ENCODE measurements around the gene KRT5.

The KRT5 gene

DNA sequence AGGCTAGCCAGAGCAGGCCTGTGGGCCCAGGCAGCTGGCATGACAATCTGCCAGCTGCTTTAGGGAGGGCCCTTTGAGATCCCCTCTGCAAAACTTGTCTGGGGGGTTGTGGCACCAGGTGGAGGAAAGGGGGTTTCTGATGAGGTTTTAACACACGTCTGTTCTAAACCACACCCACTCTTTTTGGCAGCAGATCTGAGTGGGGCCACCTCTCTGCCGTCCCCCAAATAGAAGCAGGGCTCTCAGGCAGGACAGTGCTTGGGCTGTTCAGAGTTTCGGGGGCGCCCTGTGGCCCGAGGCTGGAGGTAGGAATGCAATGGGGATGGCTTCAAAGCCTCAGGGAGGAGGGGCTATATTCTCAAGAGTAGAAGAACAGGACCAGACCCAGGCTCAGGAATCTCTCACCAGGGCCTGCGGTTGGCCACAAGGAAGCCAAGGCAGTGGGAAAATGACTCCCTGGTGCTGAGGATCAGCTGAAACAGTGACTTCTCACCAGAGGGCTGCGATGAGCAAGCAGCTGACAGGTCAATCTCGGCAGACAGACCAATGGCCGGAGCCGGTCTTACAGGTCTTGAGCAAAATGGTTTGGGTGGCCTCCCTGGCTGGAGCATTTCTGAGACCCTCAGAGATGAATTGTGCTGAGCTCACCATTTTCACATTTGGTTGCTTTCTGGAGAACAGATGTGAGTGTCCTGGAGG lies 1.5 kb upstream of the KRT5 start:
- Histone ChIP-seq H3K27ac (ENCODE audit: low read depth in 2 of 2, low read length in 2 of 2) (no peak overlapping the region), H3K4me3 (ENCODE audit: low read length in 2 of 2) (no peak overlapping the region), H3K4me1 (ENCODE audit: control insufficient read depth in 2 of 2, insufficient read depth in 2 of 2, low read length in 2 of 2) (no peaks in the 10 kb centered on the region)

DNA sequence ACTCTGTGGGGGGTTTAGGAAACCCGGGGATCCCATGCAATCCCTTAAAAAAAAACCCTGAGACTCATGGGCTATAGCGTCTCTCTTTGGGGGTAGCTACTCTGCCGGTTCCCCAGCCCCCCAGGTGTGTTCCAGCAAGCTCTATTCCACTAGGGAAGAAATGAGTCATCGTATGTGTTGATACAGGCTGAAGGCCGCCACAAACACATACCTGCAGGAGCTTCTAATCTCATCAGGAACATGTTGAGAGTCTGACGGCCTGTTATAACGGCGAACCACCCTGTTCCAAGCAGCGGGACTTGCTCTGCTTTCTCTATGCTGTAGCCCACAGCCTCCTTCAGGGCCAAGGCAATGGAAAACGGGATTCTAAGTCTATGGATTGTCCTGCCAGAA lies 977 bp upstream of the KRT5 start:
- no peak overlapping the region for H3K27ac ChIP-seq (ENCODE audit: low read depth in 2 of 2, low read length in 2 of 2)
- H3K36me3 ChIP-seq (ENCODE audit: control insufficient read depth in 2 of 2, insufficient read depth in 2 of 2, low read length in 2 of 2) = no peaks in the 10 kb centered on the region
- H3K27me3 ChIP-seq (ENCODE audit: control insufficient read depth in 2 of 2, insufficient read depth in 2 of 2, low read length in 2 of 2) = peaks cover 0 to 4% of the 10 kb centered on the region in 2 donors
- H3K4me3 ChIP-seq (ENCODE audit: low read length in 2 of 2) = no peak overlapping the region
- no peaks in the 10 kb centered on the region for H3K4me1 ChIP-seq (ENCODE audit: control insufficient read depth in 2 of 2, insufficient read depth in 2 of 2, low read length in 2 of 2)
- H3K9me3 ChIP-seq (ENCODE audit: control insufficient read depth in 2 of 2, low read length in 2 of 2) = no peaks in the 10 kb centered on the region
- no peak overlapping the region for H3K9ac ChIP-seq (ENCODE audit: low read depth in 1 of 2, low read length in 2 of 2)

More for the DNA sequence above, 1.5 kb upstream of the KRT5 start:
- no peaks in the 10 kb centered on the region for H3K36me3 ChIP-seq (ENCODE audit: control insufficient read depth in 2 of 2, insufficient read depth in 2 of 2, low read length in 2 of 2)
- H3K9ac ChIP-seq (ENCODE audit: low read depth in 1 of 2, low read length in 2 of 2) = no peak overlapping the region
- H3K9me3 ChIP-seq (ENCODE audit: control insufficient read depth in 2 of 2, low read length in 2 of 2) = no peaks in the 10 kb centered on the region
- peaks cover 0 to 4% of the 10 kb centered on the region in 2 donors for H3K27me3 ChIP-seq (ENCODE audit: control insufficient read depth in 2 of 2, insufficient read depth in 2 of 2, low read length in 2 of 2)

DNA sequence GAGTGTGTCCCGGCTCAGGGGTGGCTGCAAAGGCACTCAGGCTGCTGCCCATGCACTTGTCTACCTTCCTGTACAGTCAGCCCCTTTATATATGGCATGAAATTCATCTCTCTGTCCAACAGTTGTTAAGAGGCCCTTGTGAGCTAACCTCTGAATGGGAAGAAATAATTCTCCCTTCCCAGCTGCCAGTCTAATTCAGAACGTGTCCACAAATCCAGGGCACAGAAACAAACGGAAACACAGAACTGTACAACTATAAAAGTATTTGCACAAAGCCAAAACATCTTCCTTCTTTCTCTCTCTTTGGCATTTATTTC lies 849 bp downstream of the KRT5 start:
- no peak overlapping the region for H3K4me3 ChIP-seq (ENCODE audit: low read length in 2 of 2)

DNA sequence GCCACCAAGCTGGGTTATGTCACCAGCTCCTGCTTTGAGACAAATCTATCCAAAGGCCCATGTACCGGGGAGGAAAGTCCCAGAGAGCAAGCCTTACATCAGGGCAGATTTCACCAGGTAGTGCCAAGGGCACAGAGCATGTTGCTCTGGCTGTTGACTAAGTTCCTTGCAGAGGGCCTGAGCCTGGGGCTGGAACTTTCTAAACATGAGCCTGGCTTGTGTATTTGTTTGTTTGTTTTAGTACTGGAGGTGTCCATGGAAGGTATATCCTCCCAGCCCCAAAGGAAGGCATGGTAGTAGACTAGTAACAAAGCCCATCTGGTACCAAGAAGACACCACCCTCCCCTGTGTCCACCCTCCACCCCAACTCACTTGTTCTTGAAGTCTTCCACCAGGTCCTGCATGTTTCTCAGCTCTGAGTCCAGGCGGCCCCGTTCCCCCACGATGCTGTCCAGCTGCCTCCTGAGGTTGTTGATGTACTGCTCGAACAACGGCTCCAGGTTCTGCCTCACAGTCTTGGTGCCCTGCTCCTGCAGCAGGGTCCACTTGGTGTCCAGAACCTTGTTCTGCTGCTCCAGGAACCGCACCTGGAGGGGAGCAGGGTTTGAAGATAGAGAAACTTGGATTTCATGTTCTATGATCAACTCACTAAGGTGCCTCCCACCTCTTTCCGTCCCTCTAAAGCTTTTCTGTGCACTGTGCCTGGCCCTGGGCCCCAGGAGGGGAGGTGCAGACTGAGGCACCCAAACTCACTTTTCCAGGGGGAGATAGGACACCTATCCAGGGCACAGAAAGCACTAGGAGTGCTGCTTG lies 1.4 kb downstream of the KRT5 start:
- H3K36me3 ChIP-seq (ENCODE audit: control insufficient read depth in 2 of 2, insufficient read depth in 2 of 2, low read length in 2 of 2) = no peaks in the 10 kb centered on the region
- no peak overlapping the region for H3K4me3 ChIP-seq (ENCODE audit: low read length in 2 of 2)
- H3K4me1 ChIP-seq (ENCODE audit: control insufficient read depth in 2 of 2, insufficient read depth in 2 of 2, low read length in 2 of 2) = no peaks in the 10 kb centered on the region
- H3K27ac ChIP-seq (ENCODE audit: low read depth in 2 of 2, low read length in 2 of 2) = no peak overlapping the region
- no peak overlapping the region for H3K9ac ChIP-seq (ENCODE audit: low read depth in 1 of 2, low read length in 2 of 2)
- no peaks in the 10 kb centered on the region for H3K9me3 ChIP-seq (ENCODE audit: control insufficient read depth in 2 of 2, low read length in 2 of 2)
- H3K27me3 ChIP-seq (ENCODE audit: control insufficient read depth in 2 of 2, insufficient read depth in 2 of 2, low read length in 2 of 2) = peaks cover 0 to 4% of the 10 kb centered on the region in 2 donors

More for the DNA sequence above, 849 bp downstream of the KRT5 start:
- Histone ChIP-seq H3K36me3 (ENCODE audit: control insufficient read depth in 2 of 2, insufficient read depth in 2 of 2, low read length in 2 of 2) (no peaks in the 10 kb centered on the region), H3K27me3 (ENCODE audit: control insufficient read depth in 2 of 2, insufficient read depth in 2 of 2, low read length in 2 of 2) (peaks cover 0 to 4% of the 10 kb centered on the region in 2 donors), H3K27ac (ENCODE audit: low read depth in 2 of 2, low read length in 2 of 2) (no peak overlapping the region), H3K9me3 (ENCODE audit: control insufficient read depth in 2 of 2, low read length in 2 of 2) (no peaks in the 10 kb centered on the region), H3K9ac (ENCODE audit: low read depth in 1 of 2, low read length in 2 of 2) (no peak overlapping the region), H3K4me1 (ENCODE audit: control insufficient read depth in 2 of 2, insufficient read depth in 2 of 2, low read length in 2 of 2) (no peaks in the 10 kb centered on the region)

DNA sequence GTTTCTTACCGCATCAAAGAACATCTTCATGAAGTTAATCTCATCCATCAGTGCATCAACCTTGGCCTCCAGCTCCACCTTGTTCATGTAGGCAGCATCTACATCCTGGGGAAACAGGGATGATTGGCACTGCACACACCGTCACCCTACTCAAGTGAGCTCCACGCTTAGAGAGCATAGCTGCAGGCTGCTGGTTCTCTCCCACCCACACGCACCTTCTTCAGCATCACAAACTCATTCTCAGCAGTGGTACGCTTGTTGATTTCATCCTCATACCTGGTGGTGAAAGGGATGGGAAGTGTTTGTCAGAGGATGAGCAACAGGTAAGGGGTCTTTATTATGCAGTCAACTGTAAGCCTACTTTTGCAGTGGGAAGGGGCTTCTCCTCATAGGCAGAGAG lies 2.3 kb downstream of the KRT5 start:
- Histone ChIP-seq H3K4me3 (ENCODE audit: low read length in 2 of 2) (no peak overlapping the region), H3K36me3 (ENCODE audit: control insufficient read depth in 2 of 2, insufficient read depth in 2 of 2, low read length in 2 of 2) (no peaks in the 10 kb centered on the region), H3K27ac (ENCODE audit: low read depth in 2 of 2, low read length in 2 of 2) (no peak overlapping the region), H3K27me3 (ENCODE audit: control insufficient read depth in 2 of 2, insufficient read depth in 2 of 2, low read length in 2 of 2) (peaks cover 0 to 4% of the 10 kb centered on the region in 2 donors), H3K9me3 (ENCODE audit: control insufficient read depth in 2 of 2, low read length in 2 of 2) (no peaks in the 10 kb centered on the region), H3K9ac (ENCODE audit: low read depth in 1 of 2, low read length in 2 of 2) (no peak overlapping the region), H3K4me1 (ENCODE audit: control insufficient read depth in 2 of 2, insufficient read depth in 2 of 2, low read length in 2 of 2) (no peaks in the 10 kb centered on the region)

DNA sequence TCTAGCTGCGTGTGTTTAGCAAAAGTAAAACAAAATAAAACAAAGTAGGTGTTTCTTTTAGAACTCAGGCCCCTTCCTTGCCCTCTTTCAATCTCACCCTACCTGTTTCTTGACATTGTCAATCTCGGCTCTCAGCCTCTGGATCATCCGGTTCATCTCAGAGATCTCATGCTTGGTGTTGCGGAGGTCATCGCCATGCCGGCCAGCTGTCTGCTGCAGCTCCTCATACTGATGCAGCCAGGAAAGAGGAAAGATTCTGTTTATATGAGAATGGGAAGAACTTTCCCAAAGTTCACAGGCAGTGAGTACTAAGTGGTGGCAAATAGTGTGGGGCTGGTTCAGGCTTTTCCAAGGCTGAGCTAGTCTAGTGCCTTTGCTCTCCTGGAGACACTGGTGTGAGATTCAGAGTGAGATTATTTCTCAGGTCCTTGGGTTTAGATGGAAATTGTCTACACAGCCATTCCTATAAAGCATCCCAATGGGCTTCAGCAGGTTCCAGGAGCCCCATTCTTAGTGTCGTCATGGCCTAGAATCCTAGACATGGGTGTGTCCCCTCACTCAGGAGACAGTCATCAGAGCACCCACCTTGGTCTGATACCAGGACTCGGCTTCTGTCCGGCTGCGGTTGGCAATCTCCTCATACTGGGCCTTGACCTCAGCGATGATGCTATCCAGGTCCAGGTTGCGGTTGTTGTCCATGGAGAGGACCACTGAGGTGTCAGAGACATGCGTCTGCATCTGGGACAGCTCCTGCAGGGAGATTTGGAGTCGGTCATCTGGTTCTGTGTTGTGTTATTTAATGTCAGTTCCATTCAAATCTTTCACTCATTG lies 3.0 kb downstream of the KRT5 start:
- no peak overlapping the region for H3K4me3 ChIP-seq (ENCODE audit: low read length in 2 of 2)
- H3K36me3 ChIP-seq (ENCODE audit: control insufficient read depth in 2 of 2, insufficient read depth in 2 of 2, low read length in 2 of 2) = no peaks in the 10 kb centered on the region
- no peaks in the 10 kb centered on the region for H3K4me1 ChIP-seq (ENCODE audit: control insufficient read depth in 2 of 2, insufficient read depth in 2 of 2, low read length in 2 of 2)
- no peaks in the 10 kb centered on the region for H3K9me3 ChIP-seq (ENCODE audit: control insufficient read depth in 2 of 2, low read length in 2 of 2)
- H3K27me3 ChIP-seq (ENCODE audit: control insufficient read depth in 2 of 2, insufficient read depth in 2 of 2, low read length in 2 of 2) = peaks cover 0 to under 1% of the 10 kb centered on the region in 2 donors
- no peak overlapping the region for H3K9ac ChIP-seq (ENCODE audit: low read depth in 1 of 2, low read length in 2 of 2)
- H3K27ac ChIP-seq (ENCODE audit: low read depth in 2 of 2, low read length in 2 of 2) = no peak overlapping the region

DNA sequence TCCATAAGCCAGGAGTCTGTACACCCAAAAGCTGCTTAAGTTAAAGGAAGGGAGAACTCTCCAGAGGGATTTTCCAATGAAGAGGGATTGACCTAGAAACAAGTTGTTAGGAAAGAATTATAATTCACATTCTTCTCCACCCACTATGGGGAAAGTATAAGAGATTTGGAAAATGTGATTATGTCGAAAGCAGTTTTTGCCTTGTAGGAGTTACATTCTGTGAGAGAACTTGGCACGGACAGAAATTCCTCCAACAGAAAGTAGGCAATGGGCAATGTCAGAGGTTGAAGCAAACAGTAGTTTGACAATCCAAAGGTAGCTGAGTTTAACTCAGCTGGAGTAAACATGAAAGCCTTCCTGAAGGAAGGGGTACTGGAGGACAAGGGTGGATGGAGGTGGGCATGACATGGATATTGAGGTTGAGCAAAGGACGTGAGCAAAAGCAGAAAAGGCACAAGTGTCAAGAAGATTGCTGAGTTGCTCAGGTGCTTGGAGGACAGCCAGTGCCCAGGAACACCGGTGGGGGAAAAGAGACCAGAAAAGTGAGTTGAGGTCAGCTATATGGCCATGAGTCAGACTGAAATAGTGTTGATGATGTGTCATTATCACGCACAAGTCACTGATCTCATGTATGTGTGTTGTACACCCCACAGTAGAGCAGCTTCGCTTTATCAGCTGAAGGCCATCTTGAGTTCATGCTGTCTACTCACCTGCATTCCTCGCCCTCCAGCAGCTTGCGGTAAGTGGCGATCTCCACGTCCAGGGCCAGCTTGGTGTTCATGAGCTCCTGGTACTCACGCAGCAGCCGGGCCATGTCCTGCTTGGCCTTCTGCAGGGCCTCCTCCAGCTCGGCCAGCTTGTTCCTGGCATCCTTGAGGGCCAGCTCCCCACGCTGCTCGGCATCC lies 4.0 kb downstream of the KRT5 start:
- Histone ChIP-seq H3K4me3 (ENCODE audit: low read length in 2 of 2) (no peak overlapping the region), H3K27ac (ENCODE audit: low read depth in 2 of 2, low read length in 2 of 2) (no peak overlapping the region), H3K9ac (ENCODE audit: low read depth in 1 of 2, low read length in 2 of 2) (no peak overlapping the region), H3K9me3 (ENCODE audit: control insufficient read depth in 2 of 2, low read length in 2 of 2) (no peaks in the 10 kb centered on the region), H3K27me3 (ENCODE audit: control insufficient read depth in 2 of 2, insufficient read depth in 2 of 2, low read length in 2 of 2) (no peaks in the 10 kb centered on the region), H3K36me3 (ENCODE audit: control insufficient read depth in 2 of 2, insufficient read depth in 2 of 2, low read length in 2 of 2) (no peaks in the 10 kb centered on the region), H3K4me1 (ENCODE audit: control insufficient read depth in 2 of 2, insufficient read depth in 2 of 2, low read length in 2 of 2) (no peaks in the 10 kb centered on the region)

DNA sequence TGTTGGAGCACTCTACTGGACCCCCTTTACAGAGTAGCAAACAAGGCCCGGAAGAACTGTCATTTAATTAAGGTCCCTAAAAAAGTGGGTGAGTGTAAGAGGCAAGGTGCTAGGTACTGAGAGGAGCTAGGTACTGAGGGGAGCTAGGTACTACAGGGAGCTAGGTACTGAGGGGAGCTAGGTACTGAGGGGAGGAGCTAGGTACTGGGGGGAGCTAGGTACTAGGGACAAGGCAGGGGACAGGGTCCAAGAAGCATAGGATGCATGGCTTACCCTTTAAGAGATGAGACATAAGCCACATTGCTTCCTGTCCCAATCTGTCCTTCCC lies 4.9 kb downstream of the KRT5 start:
- Histone ChIP-seq H3K27ac (ENCODE audit: low read depth in 2 of 2, low read length in 2 of 2) (no peak overlapping the region), H3K4me3 (ENCODE audit: low read length in 2 of 2) (no peak overlapping the region), H3K36me3 (ENCODE audit: control insufficient read depth in 2 of 2, insufficient read depth in 2 of 2, low read length in 2 of 2) (no peaks in the 10 kb centered on the region), H3K9ac (ENCODE audit: low read depth in 1 of 2, low read length in 2 of 2) (no peak overlapping the region), H3K27me3 (ENCODE audit: control insufficient read depth in 2 of 2, insufficient read depth in 2 of 2, low read length in 2 of 2) (no peaks in the 10 kb centered on the region), H3K9me3 (ENCODE audit: control insufficient read depth in 2 of 2, low read length in 2 of 2) (peaks cover 0 to 2% of the 10 kb centered on the region in 2 donors), H3K4me1 (ENCODE audit: control insufficient read depth in 2 of 2, insufficient read depth in 2 of 2, low read length in 2 of 2) (no peaks in the 10 kb centered on the region)

DNA sequence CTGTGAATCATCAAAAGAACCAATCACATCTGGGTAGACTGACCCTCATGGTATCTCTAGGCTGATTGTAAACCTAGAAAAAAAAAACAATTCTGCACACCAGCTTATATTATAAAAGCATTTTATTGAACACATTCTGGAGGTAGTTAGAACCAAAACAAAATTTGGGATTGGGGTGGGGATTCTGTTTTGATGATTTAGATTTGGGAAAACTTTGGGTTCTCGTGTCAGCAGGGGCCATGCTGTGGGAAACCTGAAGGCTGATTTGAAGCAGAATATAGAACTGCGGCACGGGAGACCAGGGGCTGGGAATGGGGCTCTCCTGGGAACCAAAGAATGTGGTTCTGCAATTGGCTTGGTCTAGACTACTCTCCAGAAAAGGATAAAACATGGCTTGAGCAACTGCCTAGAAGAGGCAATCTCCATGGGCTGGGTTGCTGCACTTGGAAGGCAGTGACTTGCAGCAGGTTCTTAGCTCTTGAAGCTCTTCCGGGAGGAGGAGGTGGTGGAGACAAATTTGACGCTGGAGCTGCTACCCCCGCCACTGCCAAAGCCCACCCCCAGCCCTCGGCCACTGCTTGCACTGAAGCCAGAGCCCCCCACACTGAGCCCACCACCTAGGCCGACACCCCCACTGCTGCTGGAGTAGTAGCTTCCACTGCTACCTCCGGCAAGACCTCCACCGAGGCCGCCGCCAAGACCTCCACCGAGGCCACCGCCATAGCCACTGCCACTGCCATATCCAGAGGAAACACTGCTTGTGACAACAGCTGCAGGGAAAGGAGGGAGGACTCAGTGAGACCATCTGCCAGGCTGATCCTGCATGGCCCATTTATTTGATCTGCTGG lies 5.5 kb downstream of the KRT5 start:
- no peak overlapping the region for H3K27ac ChIP-seq (ENCODE audit: low read depth in 2 of 2, low read length in 2 of 2)
- H3K9ac ChIP-seq (ENCODE audit: low read depth in 1 of 2, low read length in 2 of 2) = no peak overlapping the region
- H3K27me3 ChIP-seq (ENCODE audit: control insufficient read depth in 2 of 2, insufficient read depth in 2 of 2, low read length in 2 of 2) = no peaks in the 10 kb centered on the region
- no peaks in the 10 kb centered on the region for H3K4me1 ChIP-seq (ENCODE audit: control insufficient read depth in 2 of 2, insufficient read depth in 2 of 2, low read length in 2 of 2)
- H3K9me3 ChIP-seq (ENCODE audit: control insufficient read depth in 2 of 2, low read length in 2 of 2) = peaks cover 0 to 2% of the 10 kb centered on the region in 2 donors
- no peak overlapping the region for H3K4me3 ChIP-seq (ENCODE audit: low read length in 2 of 2)
- H3K36me3 ChIP-seq (ENCODE audit: control insufficient read depth in 2 of 2, insufficient read depth in 2 of 2, low read length in 2 of 2) = no peaks in the 10 kb centered on the region
